ENCODE measurements around the gene MANBA.

MANBA gene

DNA sequence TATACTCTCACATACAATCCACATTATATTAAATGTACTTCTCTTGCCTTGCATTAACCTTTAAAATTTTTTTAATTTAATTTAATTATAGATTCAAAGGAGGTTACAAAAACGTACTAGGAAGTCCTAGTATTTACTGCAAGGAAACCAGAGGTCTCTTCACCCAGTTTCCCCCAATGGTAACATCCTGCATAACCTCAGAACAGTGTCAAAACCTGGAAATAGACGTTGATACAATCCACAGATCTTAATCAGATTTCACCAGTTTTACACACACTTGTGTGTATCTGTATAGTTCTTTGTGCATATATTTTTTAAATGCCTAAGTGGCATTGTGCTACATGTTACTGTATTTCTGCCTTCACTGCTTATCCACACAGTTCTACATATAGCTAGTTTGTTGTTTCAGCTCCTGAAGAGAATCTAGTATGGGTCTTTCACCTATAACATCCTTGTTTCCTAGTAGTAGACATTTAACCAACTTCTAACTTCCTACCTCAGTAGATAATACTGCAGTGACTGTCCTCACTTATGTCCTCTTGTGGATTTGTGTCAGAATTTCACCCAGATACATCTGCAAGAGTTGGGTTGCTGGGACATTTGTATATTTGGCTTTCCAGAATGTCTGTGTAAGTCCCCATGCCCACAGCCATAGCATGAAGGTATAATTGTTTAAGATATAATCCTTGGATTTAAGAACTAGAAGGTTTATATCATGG lies 156.4 kb downstream of the MANBA start:
- H3K4me3 ChIP-seq (ENCODE audit: insufficient read depth, low read length, poor library complexity, severe bottlenecking): no peak overlapping the region
- peaks cover 2% of the 10 kb centered on the region; the same call in 1 of the 2 replicates for H3K36me3 ChIP-seq (ENCODE audit: low read length)
- no peaks in the 10 kb centered on the region for H3K27me3 ChIP-seq (ENCODE audit: low read length)
- no peak overlapping the region for H2AFZ ChIP-seq (ENCODE audit: low read depth, low read length, severe bottlenecking)
- no peak overlapping the region for H3K27ac ChIP-seq (ENCODE audit: low read depth, low read length)
- no peaks in the 10 kb centered on the region for H3K9me2 ChIP-seq (replicated peaks; ENCODE audit: insufficient read depth, low read length)
- no peak overlapping the region for H3K9ac ChIP-seq (ENCODE audit: low read length)
- H3K4me2 ChIP-seq (ENCODE audit: low read depth, low read length, poor library complexity, severe bottlenecking): no peak overlapping the region
- H3K79me2 ChIP-seq (ENCODE audit: insufficient read depth, low read length): no peaks in the 10 kb centered on the region
- TF ChIP-seq EZH2phosphoT487 (conservative IDR thresholded peaks at IDR 0.05; ENCODE audit: low read length): no peak
- TF ChIP-seq, protein P1, sequence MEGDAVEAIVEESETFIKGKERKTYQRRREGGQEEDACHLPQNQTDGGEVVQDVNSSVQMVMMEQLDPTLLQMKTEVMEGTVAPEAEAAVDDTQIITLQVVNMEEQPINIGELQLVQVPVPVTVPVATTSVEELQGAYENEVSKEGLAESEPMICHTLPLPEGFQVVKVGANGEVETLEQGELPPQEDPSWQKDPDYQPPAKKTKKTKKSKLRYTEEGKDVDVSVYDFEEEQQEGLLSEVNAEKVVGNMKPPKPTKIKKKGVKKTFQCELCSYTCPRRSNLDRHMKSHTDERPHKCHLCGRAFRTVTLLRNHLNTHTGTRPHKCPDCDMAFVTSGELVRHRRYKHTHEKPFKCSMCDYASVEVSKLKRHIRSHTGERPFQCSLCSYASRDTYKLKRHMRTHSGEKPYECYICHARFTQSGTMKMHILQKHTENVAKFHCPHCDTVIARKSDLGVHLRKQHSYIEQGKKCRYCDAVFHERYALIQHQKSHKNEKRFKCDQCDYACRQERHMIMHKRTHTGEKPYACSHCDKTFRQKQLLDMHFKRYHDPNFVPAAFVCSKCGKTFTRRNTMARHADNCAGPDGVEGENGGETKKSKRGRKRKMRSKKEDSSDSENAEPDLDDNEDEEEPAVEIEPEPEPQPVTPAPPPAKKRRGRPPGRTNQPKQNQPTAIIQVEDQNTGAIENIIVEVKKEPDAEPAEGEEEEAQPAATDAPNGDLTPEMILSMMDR (IDR thresholded peaks at IDR 0.05; ENCODE audit: insufficient read depth, low read length, poor library complexity, severe bottlenecking): no peak
- H4K20me1 ChIP-seq (ENCODE audit: low read depth, low read length): no peaks in the 10 kb centered on the region
- H3F3A ChIP-seq (ENCODE audit: insufficient read depth): no peaks in the 10 kb centered on the region
- H3K9me3 ChIP-seq (ENCODE audit: insufficient read depth, low read length): no peaks in the 10 kb centered on the region

DNA sequence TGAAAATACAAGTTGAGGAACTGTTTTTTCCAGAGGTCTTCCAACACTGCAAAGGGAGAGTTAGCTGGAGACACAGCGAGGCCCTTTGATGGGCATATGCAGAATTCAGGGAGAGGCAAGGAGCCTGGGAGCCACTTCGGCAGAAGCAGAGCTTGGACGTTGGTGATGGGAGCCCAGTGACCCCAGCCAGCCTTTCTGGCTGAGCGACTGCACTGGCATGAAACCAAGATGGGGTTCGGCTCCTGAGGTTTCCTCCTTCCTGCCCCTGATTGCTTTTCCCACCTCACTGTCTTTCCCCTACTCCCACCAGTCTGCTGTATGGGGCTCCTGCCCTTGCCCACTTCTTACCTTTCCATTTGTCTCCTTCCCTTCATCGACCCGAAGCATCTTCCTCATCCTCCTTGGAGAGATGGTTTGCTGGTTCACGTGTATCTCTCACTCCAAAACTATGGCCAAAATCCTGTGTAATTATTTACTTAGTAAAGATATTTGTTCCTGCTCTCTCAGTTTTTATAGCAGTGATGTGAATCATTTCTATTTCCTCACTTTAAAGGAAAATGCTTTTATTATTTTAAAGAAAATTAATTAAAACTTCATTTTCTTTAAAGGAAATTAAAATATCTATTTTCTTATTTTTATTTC lies 159.1 kb downstream of the MANBA start:
- Histone ChIP-seq H3K9ac (ENCODE audit: low read length) (no peak overlapping the region), H3K4me2 (ENCODE audit: low read depth, low read length, poor library complexity, severe bottlenecking) (no peak overlapping the region), H3K9me2 (replicated peaks; ENCODE audit: insufficient read depth, low read length) (no peaks in the 10 kb centered on the region), H3F3A (ENCODE audit: insufficient read depth) (no peaks in the 10 kb centered on the region), H3K79me2 (ENCODE audit: insufficient read depth, low read length) (no peaks in the 10 kb centered on the region), H3K27ac (ENCODE audit: low read depth, low read length) (no peak overlapping the region), H3K36me3 (ENCODE audit: low read length) (no peaks in the 10 kb centered on the region), H2AFZ (ENCODE audit: low read depth, low read length, severe bottlenecking) (no peak overlapping the region), H3K27me3 (ENCODE audit: low read length) (no peaks in the 10 kb centered on the region), H3K4me3 (ENCODE audit: insufficient read depth, low read length, poor library complexity, severe bottlenecking) (no peak overlapping the region), H3K9me3 (ENCODE audit: insufficient read depth, low read length) (no peaks in the 10 kb centered on the region), H4K20me1 (ENCODE audit: low read depth, low read length) (no peaks in the 10 kb centered on the region)
- TF ChIP-seq, protein P1 (IDR thresholded peaks at IDR 0.05; ENCODE audit: insufficient read depth, low read length, poor library complexity, severe bottlenecking): no peak
- no peak for TF ChIP-seq EZH2phosphoT487 (conservative IDR thresholded peaks at IDR 0.05; ENCODE audit: low read length)

DNA sequence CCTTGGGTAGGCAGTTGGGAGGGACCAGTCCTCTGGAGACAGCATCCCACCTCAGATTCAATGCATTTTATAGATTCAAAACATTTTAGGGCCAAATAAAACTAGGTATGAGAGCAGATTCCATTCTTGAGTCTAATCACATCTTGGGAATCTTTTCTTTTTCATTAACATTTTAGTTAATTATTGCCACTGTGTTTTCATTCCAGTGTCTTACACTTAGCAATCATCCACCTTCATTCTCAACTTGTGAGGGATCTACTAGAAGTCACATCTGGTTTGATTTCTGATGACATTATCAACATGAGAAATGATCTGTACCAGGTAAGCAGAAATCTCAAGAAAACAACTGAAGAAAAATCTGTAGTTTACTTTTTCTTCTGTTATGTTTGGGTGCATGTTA lies 160.1 kb downstream of the MANBA start:
- H4K20me1 ChIP-seq (ENCODE audit: low read depth, low read length): no peaks in the 10 kb centered on the region
- no peak overlapping the region for H3K27ac ChIP-seq (ENCODE audit: low read depth, low read length)
- no peak overlapping the region for H3K4me2 ChIP-seq (ENCODE audit: low read depth, low read length, poor library complexity, severe bottlenecking)
- no peak overlapping the region for H3K9ac ChIP-seq (ENCODE audit: low read length)
- TF ChIP-seq, protein P1 (IDR thresholded peaks at IDR 0.05; ENCODE audit: insufficient read depth, low read length, poor library complexity, severe bottlenecking): no peak
- TF ChIP-seq EZH2phosphoT487 (conservative IDR thresholded peaks at IDR 0.05; ENCODE audit: low read length): no peak
- no peaks in the 10 kb centered on the region for H3K27me3 ChIP-seq (ENCODE audit: low read length)
- 0 out of 2 replicates have a peak, but pooled peaks cover 3% of the 10 kb centered on the region for H3K36me3 ChIP-seq (ENCODE audit: low read length)
- H3K9me3 ChIP-seq (ENCODE audit: insufficient read depth, low read length): no peaks in the 10 kb centered on the region
- H3K9me2 ChIP-seq (replicated peaks; ENCODE audit: insufficient read depth, low read length): no peaks in the 10 kb centered on the region
- no peak overlapping the region for H3K4me3 ChIP-seq (ENCODE audit: insufficient read depth, low read length, poor library complexity, severe bottlenecking)
- H2AFZ ChIP-seq (ENCODE audit: low read depth, low read length, severe bottlenecking): no peak overlapping the region
- H3K79me2 ChIP-seq (ENCODE audit: insufficient read depth, low read length): no peaks in the 10 kb centered on the region
- H3F3A ChIP-seq (ENCODE audit: insufficient read depth): no peaks in the 10 kb centered on the region
